ENCODE results near the gene MYO1D.
"Not testable (repeated sequence)": the region's sequence is repeated elsewhere in the genome, so short reads cannot be mapped to it uniquely, and the experiment has no call there.

MYO1D gene

GRCh38 chr17:32876417-32877163, at the start of gene MYO1D:
Gene MYO1D (minus strand): TSS chr17:32877124. CDS start chr17:32876872, 252 bp downstream.
- peak; percentile 38 for DNase-seq

- DNase-seq = no peak
Measured at GRCh38 chr17:32926183-32926582, 49.3 kb upstream of the MYO1D start.

GRCh38 chr17:32923905-32924304, 47.0 kb upstream of the MYO1D start:
- DNase-seq = not testable (repeated sequence)

GRCh38 chr17:32921017-32921416, 44.1 kb upstream of the MYO1D start:
- DNase-seq = no peak

GRCh38 chr17:32920293-32920692, 43.4 kb upstream of the MYO1D start:
- DNase-seq = no peak

- DNase-seq = not testable (repeated sequence)
Measured at GRCh38 chr17:32919876-32920275, 43.0 kb upstream of the MYO1D start.

GRCh38 chr17:32917842-32918241, 40.9 kb upstream of the MYO1D start:
- no peak for DNase-seq

- DNase-seq = no peak
Measured at GRCh38 chr17:32917081-32917480, 40.2 kb upstream of the MYO1D start.

GRCh38 chr17:32916134-32916533, 39.2 kb upstream of the MYO1D start:
- no peak for DNase-seq

GRCh38 chr17:32915245-32915644, 38.3 kb upstream of the MYO1D start:
- no peak for DNase-seq

- no peak for DNase-seq
Measured at GRCh38 chr17:32914181-32914580, 37.3 kb upstream of the MYO1D start.

GRCh38 chr17:32913593-32913992, 36.7 kb upstream of the MYO1D start:
- no peak for DNase-seq

GRCh38 chr17:32912218-32912897, 35.4 kb upstream of the MYO1D start:
- peak; percentile 8 for DNase-seq

GRCh38 chr17:32910769-32911168, 33.8 kb upstream of the MYO1D start:
- DNase-seq = no peak

GRCh38 chr17:32909787-32910369, 33.0 kb upstream of the MYO1D start:
- DNase-seq = peak; percentile 67

GRCh38 chr17:32907583-32907982, 30.7 kb upstream of the MYO1D start:
- no peak for DNase-seq

- no peak for DNase-seq
Measured at GRCh38 chr17:32904891-32905290, 28.0 kb upstream of the MYO1D start.

- DNase-seq = no peak
Measured at GRCh38 chr17:32903774-32904673, 27.1 kb upstream of the MYO1D start.

- no peak for DNase-seq
Measured at GRCh38 chr17:32901743-32902142, 24.8 kb upstream of the MYO1D start.

- DNase-seq = no peak
Measured at GRCh38 chr17:32899236-32900013, 22.5 kb upstream of the MYO1D start.

- no peak for DNase-seq
Measured at GRCh38 chr17:32896647-32897258, 19.8 kb upstream of the MYO1D start.

- DNase-seq = no peak
Measured at GRCh38 chr17:32894245-32894644, 17.3 kb upstream of the MYO1D start.

All from COR-L47 (cell line).